ENCODE results near the gene VILL.
A peak's percentile ranks its signal among the peaks of the same experiment; 100 is the strongest.

The VILL gene

GRCh38 chr3:38015984-38016383 lies 25.4 kb downstream of the VILL start:
- Histone ChIP-seq H3K36me3 (ENCODE audit: control insufficient read depth, insufficient read depth, low read length) (peaks cover 52% of the 10 kb centered on the region), H3K4me3 (ENCODE audit: insufficient read depth, low read depth, low read length, poor library complexity, severe bottlenecking) (no peak overlapping the region), H3K9me3 (ENCODE audit: control insufficient read depth, low read length) (peaks cover 4% of the 10 kb centered on the region), H3K4me1 (ENCODE audit: control insufficient read depth, insufficient read depth, low read length, poor library complexity, severe bottlenecking) (no peaks in the 10 kb centered on the region), H3K27me3 (replicated peaks; ENCODE audit: control insufficient read depth, insufficient read depth, low read length, poor library complexity, severe bottlenecking) (no peaks in the 10 kb centered on the region), H3K27ac (ENCODE audit: insufficient read depth, low read length, poor library complexity, severe bottlenecking) (no peak overlapping the region)
- no peak for DNase-seq

- H3K4me3 ChIP-seq (ENCODE audit: insufficient read depth, low read depth, low read length, poor library complexity, severe bottlenecking) = no peak overlapping the region
- H3K4me1 ChIP-seq (ENCODE audit: control insufficient read depth, insufficient read depth, low read length, poor library complexity, severe bottlenecking) = no peaks in the 10 kb centered on the region
- no peak for DNase-seq
- H3K27ac ChIP-seq (ENCODE audit: insufficient read depth, low read length, poor library complexity, severe bottlenecking) = no peak overlapping the region
- peaks cover 4% of the 10 kb centered on the region for H3K9me3 ChIP-seq (ENCODE audit: control insufficient read depth, low read length)
- H3K36me3 ChIP-seq (ENCODE audit: control insufficient read depth, insufficient read depth, low read length) = peaks cover 52% of the 10 kb centered on the region
- no peaks in the 10 kb centered on the region for H3K27me3 ChIP-seq (replicated peaks; ENCODE audit: control insufficient read depth, insufficient read depth, low read length, poor library complexity, severe bottlenecking)
Measured at GRCh38 chr3:38016410-38016809, 25.8 kb downstream of the VILL start.

DNA sequence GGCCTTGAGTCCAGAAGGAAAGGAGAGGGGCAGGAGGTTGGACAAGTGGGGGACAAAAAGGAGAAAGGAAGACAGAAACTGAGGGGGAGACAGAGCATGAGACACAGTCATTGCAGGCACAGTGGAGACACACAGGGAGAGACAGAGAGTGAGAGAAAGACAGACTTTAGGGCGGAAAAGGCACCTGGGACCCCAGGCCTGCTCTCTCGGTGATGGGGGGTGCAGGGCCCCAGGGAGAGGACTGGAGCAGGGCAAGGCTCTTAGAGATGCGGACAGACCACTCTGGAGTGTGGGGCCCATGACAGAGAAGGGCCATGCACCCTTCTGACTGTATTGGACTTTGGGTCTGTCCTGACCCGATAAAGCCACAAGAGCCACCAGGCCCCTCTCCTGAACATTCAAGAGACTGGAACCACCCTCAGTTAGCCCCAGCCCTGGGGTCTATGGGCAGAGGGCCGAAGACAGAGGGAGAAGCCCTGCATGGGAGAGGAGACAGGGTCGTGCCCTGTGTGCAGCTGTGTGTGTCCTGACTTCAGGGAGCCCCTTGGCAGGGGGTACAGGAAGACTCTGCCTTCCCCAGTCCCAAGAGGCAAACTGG lies 26.4 kb downstream of the VILL start:
- no peak overlapping the region for H3K27ac ChIP-seq (ENCODE audit: insufficient read depth, low read length, poor library complexity, severe bottlenecking)
- H3K27me3 ChIP-seq (replicated peaks; ENCODE audit: control insufficient read depth, insufficient read depth, low read length, poor library complexity, severe bottlenecking) = no peaks in the 10 kb centered on the region
- DNase-seq = no peak
- no peaks in the 10 kb centered on the region for H3K4me1 ChIP-seq (ENCODE audit: control insufficient read depth, insufficient read depth, low read length, poor library complexity, severe bottlenecking)
- peaks cover 49% of the 10 kb centered on the region for H3K36me3 ChIP-seq (ENCODE audit: control insufficient read depth, insufficient read depth, low read length)
- peaks cover 4% of the 10 kb centered on the region for H3K9me3 ChIP-seq (ENCODE audit: control insufficient read depth, low read length)
- H3K4me3 ChIP-seq (ENCODE audit: insufficient read depth, low read depth, low read length, poor library complexity, severe bottlenecking) = no peak overlapping the region

DNA sequence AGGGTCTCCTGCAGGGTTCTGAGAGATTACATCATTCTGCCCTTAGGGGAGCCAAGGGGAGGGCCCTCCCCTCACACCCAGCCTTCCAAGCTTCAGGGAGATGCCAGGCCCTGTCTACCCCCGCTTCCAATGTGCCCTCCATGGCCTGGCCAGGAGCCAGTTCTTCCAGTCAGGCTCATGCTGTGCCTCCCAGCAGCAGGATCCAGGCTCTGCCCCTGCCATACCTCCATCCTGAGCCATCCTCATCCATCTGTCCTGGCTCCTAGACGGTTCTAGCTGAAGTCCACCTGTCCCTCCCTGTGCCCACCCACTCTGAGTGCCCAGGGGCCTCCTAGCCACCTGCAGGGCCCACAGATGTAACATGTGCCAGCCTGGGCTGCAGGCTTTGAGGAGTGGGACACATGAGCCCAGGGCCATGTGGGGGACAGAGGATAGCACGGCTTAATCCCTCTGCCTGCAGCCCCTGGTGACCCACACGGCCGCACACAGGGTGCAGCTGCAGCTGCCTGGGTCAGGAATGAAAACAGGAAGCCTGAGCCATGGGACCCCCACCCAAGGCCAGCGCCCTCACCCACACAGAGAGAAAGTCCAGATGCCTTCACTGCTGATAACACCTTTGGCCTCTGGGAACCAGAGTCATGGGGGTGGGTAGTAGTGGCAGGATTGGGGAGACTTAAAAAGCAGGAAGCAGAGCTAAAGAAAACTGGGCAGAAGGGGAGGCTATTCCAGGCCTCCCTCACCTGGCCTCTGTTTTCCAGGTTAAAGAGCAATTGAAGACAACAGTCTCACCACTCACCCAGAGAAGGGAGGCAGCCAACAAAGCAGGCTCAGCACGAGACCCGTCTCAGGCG lies 27.1 kb downstream of the VILL start:
- no peak for DNase-seq
- Histone ChIP-seq H3K27ac (ENCODE audit: insufficient read depth, low read length, poor library complexity, severe bottlenecking) (no peak overlapping the region), H3K4me3 (ENCODE audit: insufficient read depth, low read depth, low read length, poor library complexity, severe bottlenecking) (no peak overlapping the region), H3K9me3 (ENCODE audit: control insufficient read depth, low read length) (peaks cover 4% of the 10 kb centered on the region), H3K4me1 (ENCODE audit: control insufficient read depth, insufficient read depth, low read length, poor library complexity, severe bottlenecking) (no peaks in the 10 kb centered on the region), H3K27me3 (replicated peaks; ENCODE audit: control insufficient read depth, insufficient read depth, low read length, poor library complexity, severe bottlenecking) (no peaks in the 10 kb centered on the region), H3K36me3 (ENCODE audit: control insufficient read depth, insufficient read depth, low read length) (peaks cover 49% of the 10 kb centered on the region)

- peaks cover 4% of the 10 kb centered on the region for H3K9me3 ChIP-seq (ENCODE audit: control insufficient read depth, low read length)
- DNase-seq = no peak
- H3K36me3 ChIP-seq (ENCODE audit: control insufficient read depth, insufficient read depth, low read length) = peaks cover 49% of the 10 kb centered on the region
- H3K27me3 ChIP-seq (replicated peaks; ENCODE audit: control insufficient read depth, insufficient read depth, low read length, poor library complexity, severe bottlenecking) = no peaks in the 10 kb centered on the region
- no peak overlapping the region for H3K4me3 ChIP-seq (ENCODE audit: insufficient read depth, low read depth, low read length, poor library complexity, severe bottlenecking)
- no peak overlapping the region for H3K27ac ChIP-seq (ENCODE audit: insufficient read depth, low read length, poor library complexity, severe bottlenecking)
- no peaks in the 10 kb centered on the region for H3K4me1 ChIP-seq (ENCODE audit: control insufficient read depth, insufficient read depth, low read length, poor library complexity, severe bottlenecking)
Measured at GRCh38 chr3:38018296-38019266, 28.0 kb downstream of the VILL start.

- Histone ChIP-seq H3K4me3 (ENCODE audit: insufficient read depth, low read depth, low read length, poor library complexity, severe bottlenecking) (no peak overlapping the region), H3K27me3 (replicated peaks; ENCODE audit: control insufficient read depth, insufficient read depth, low read length, poor library complexity, severe bottlenecking) (no peaks in the 10 kb centered on the region), H3K9me3 (ENCODE audit: control insufficient read depth, low read length) (peaks cover 4% of the 10 kb centered on the region), H3K4me1 (ENCODE audit: control insufficient read depth, insufficient read depth, low read length, poor library complexity, severe bottlenecking) (peaks cover 4% of the 10 kb centered on the region), H3K36me3 (ENCODE audit: control insufficient read depth, insufficient read depth, low read length) (peaks cover 49% of the 10 kb centered on the region), H3K27ac (ENCODE audit: insufficient read depth, low read length, poor library complexity, severe bottlenecking) (no peak overlapping the region)
- DNase-seq = no peak
Measured at GRCh38 chr3:38019658-38020341, 29.2 kb downstream of the VILL start.

DNA sequence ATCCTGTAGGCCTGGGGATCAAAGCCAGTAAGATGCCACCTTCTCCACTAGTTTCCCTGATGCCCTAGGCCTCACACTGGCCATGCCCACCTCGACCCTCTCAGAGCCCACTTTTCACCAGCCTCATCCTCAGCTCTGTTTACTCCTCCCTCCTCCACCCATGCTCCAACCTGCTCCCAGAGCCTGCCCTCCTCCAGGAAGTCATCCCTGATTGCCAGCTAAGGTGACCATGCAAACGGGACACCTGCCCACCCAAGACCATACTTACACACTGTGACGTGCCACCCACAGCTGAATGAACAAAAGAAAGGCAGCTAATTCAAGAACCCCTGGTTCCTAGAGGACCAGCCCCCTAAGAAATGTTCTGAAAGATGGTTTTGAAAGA lies 29.7 kb downstream of the VILL start:
- Histone ChIP-seq H3K27me3 (replicated peaks; ENCODE audit: control insufficient read depth, insufficient read depth, low read length, poor library complexity, severe bottlenecking) (no peaks in the 10 kb centered on the region), H3K27ac (ENCODE audit: insufficient read depth, low read length, poor library complexity, severe bottlenecking) (no peak overlapping the region), H3K9me3 (ENCODE audit: control insufficient read depth, low read length) (peaks cover 4% of the 10 kb centered on the region), H3K4me3 (ENCODE audit: insufficient read depth, low read depth, low read length, poor library complexity, severe bottlenecking) (no peak overlapping the region), H3K36me3 (ENCODE audit: control insufficient read depth, insufficient read depth, low read length) (peaks cover 47% of the 10 kb centered on the region), H3K4me1 (ENCODE audit: control insufficient read depth, insufficient read depth, low read length, poor library complexity, severe bottlenecking) (peaks cover 4% of the 10 kb centered on the region)
- DNase-seq = no peak

- DNase-seq = no peak
- no peak overlapping the region for H3K27ac ChIP-seq (ENCODE audit: insufficient read depth, low read length, poor library complexity, severe bottlenecking)
- H3K36me3 ChIP-seq (ENCODE audit: control insufficient read depth, insufficient read depth, low read length) = peaks cover 38% of the 10 kb centered on the region
- H3K9me3 ChIP-seq (ENCODE audit: control insufficient read depth, low read length) = peaks cover 3% of the 10 kb centered on the region
- H3K27me3 ChIP-seq (replicated peaks; ENCODE audit: control insufficient read depth, insufficient read depth, low read length, poor library complexity, severe bottlenecking) = no peaks in the 10 kb centered on the region
- no peak overlapping the region for H3K4me3 ChIP-seq (ENCODE audit: insufficient read depth, low read depth, low read length, poor library complexity, severe bottlenecking)
- peaks cover 8% of the 10 kb centered on the region for H3K4me1 ChIP-seq (ENCODE audit: control insufficient read depth, insufficient read depth, low read length, poor library complexity, severe bottlenecking)
Measured at GRCh38 chr3:38021196-38021595, 30.6 kb downstream of the VILL start.

DNA sequence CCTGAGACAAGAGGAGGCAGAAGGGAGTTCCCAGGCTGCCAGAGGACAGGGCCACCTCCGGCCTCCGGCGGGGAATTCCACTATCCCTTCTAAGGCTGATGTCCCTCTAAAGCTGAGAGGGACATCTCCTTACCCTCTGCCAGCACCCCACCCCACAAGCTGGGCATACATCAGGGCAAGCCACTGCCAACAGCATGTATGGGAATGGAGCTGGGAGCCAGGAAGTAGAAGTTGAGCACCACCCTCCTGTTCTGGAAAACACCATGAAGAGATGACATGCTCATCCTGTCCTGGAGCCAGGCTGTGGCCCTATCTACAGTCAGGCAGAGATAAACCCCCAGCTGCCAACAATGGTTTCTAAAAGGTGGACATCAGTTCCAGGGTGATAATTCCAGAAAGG lies 31.7 kb downstream of the VILL start:
- peaks cover 27% of the 10 kb centered on the region for H3K36me3 ChIP-seq (ENCODE audit: control insufficient read depth, insufficient read depth, low read length)
- H3K9me3 ChIP-seq (ENCODE audit: control insufficient read depth, low read length) = no peaks in the 10 kb centered on the region
- peak overlapping the region; percentile 44 for H3K27ac ChIP-seq (ENCODE audit: insufficient read depth, low read length, poor library complexity, severe bottlenecking)
- DNase-seq = no peak
- H3K27me3 ChIP-seq (replicated peaks; ENCODE audit: control insufficient read depth, insufficient read depth, low read length, poor library complexity, severe bottlenecking) = no peaks in the 10 kb centered on the region
- no peak overlapping the region for H3K4me3 ChIP-seq (ENCODE audit: insufficient read depth, low read depth, low read length, poor library complexity, severe bottlenecking)
- peaks cover 8% of the 10 kb centered on the region for H3K4me1 ChIP-seq (ENCODE audit: control insufficient read depth, insufficient read depth, low read length, poor library complexity, severe bottlenecking)
